ENCODE results near the gene CCDC157.

The CCDC157 gene

DNA sequence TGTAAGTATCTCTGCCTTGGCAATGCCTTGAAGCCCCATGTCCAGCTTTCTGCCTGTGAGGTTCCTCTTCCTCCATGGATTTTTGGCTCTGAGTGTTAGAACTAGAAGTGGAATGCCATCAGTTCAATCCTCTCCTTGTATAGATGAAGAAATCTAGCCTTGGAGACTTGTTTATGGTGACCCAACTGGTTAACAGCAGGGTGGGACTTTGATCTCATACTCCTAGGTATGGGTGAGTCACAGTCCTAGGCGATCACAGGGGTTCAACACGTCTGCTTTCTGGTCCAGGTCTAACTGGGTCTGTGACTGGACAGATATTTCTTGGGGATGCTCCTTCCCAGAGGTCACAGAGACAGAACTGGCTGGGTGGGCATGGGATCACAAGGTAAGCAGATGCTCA is 59.6 kb downstream of the CCDC157 start:
- no peak for DNase-seq (ENCODE audit: low spot score)

DNA sequence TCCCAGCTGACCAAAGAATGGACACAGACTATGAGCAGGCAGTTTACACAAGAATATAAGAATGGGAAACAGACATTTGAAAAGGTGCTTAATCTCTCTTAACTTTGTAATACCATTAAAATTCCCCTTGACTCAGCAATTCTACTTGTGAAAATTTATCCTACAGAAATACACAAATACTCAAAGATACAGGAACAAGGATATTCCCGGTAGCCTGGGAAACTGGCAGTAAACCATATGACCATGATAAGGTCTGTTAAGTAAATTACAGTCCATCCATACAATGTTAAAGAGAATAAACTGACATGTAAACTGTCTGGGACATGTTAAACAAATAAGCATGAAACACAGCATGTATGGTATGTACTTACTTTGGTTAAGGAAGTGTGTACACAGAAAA is 60.0 kb downstream of the CCDC157 start:
- no peak for DNase-seq (ENCODE audit: low spot score)

DNA sequence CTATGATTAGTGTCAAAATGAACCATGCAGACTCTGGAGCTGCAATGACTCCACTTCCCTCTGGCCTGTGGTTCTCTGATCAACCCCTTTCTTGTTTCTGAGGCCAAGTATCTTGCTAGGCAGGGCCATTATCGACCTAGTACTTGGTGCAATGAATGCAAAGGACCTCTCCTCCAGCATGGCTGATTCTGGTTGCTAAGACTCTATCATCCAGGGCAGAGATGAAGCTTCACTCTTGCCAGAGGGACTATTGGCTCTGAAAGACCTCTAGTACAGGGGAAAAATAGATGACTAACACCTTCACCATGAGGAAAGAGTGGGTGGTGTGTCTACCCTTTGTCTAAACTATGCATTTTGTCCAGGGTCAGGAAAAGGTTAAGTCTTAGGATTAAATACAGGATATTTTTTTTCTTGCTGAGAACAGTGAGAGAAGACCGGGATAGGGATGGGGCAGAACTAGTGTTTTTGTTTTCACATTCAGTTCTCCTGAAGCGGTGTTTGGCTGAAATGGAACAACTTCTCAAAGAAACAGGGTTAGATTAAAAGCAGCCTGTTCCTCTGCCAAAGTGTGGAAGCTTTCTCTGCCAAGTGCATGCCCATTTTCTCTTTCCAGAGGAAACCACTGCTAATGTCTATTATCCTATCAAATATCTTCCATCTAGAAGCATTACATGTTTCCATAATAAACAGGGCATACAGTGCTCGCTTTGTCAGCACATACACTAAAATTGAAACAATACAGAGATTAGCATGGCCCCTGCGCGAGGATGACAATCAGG is 63.7 kb downstream of the CCDC157 start:
- no peak for DNase-seq (ENCODE audit: low spot score)

DNA sequence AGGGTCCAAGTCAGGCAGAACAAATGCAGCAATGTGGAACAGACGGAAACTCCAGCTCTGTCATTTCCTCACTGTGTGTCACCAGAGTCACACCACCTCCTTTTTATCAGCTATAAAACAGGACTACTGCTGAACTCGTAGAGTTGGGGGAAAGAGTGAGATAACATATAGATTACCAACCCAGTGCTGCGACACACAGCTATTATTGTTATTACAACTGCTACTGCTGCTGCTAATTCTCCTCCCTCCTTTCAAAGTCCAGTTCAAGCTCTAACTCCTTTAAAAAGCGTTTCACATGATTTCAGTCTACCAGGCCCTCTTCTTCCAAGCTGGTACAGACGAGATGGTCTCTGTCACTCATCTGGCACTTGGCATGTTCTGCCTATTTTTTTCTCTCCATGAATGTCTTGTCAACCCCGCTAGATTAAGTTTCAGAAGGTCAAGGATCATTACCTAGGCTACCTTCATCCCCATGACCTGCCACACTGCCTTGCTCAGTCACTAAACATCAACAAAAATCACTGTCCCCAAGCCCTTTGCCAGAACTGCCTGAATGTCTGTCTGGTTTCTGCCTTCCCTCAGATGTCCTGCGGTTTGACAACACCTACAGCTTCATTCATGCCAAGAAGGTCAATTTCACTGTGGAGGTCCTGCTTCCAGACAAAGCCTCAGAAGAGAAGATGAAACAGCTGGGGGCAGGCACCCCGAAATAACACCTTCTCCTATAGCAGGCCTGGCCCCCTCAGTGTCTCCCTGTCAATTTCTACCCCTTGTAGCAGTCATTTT is 65.1 kb downstream of the CCDC157 start:
- no peak for DNase-seq (ENCODE audit: low spot score)

DNA sequence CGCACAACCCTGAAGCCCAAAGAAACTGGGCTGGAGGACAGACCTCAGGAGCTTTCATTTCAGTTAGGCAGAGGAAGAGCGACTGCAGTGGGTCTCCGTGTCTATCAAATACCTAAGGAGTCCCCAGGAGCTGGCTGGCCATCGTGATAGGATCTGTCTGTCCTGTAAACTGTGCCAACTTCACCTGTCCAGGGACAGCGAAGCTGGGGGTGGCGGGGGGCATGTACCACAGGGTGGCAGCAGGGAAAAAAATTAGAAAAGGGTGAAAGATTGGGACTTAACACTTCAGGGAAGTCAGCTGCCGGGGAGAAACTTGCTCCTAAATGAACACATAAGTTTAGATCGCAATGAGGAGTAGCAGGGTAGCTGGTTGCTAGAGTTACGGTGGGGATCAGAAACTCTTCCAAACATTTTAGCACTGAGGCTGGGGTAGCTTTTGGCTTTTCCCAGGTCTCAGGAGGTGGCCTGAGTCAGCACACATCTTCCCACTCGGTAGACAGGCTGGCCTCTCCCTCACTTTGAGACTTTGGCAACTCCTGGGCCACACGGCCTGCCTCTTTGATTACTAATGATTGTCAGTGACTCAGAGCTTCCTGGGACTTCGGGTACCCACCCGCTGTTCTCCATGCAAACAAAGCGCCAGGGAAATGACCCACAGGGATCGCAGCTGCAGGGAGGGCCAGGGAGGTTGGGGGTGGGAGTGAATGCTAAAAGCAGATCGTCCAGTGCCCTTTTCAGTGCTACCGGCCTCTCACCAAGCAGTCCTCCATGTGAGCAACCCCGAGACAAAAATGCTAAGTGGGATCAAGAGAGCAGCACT is 65.9 kb downstream of the CCDC157 start:
- peak; percentile 66 for DNase-seq (ENCODE audit: low spot score)

DNA sequence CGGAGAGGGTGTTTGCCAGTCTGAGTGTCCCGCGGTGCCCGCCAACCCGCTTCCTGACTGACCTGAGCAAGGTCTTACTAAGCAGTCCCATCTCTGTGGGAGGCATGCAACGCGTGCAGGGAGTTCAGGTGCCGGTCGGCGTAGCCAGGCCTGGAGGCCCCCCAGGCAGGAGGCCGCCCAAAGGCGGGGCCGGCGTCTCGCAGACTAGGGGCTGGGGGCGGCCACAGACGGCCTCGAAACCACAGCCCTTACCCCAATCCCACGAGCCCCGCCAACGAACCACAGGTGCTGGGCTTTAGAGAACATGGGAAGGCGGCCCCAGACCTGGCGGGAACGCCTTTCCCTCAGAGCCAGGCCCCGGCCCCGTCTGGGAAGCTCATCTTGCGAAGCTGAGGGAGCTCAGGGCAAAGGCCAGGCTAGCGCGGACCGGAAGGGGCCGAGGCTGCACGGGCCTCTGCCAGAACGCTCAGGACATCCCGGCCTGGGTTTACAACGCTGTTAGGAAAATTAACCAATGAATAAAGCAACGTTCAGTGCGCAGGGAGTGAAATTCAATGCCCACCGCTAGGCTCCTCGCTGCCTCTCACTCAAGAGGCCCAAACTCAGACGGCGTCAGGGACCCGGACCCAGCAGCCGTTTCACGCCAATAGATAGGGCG is 66.6 kb downstream of the CCDC157 start:
- no peak for DNase-seq (ENCODE audit: low spot score)

DNA sequence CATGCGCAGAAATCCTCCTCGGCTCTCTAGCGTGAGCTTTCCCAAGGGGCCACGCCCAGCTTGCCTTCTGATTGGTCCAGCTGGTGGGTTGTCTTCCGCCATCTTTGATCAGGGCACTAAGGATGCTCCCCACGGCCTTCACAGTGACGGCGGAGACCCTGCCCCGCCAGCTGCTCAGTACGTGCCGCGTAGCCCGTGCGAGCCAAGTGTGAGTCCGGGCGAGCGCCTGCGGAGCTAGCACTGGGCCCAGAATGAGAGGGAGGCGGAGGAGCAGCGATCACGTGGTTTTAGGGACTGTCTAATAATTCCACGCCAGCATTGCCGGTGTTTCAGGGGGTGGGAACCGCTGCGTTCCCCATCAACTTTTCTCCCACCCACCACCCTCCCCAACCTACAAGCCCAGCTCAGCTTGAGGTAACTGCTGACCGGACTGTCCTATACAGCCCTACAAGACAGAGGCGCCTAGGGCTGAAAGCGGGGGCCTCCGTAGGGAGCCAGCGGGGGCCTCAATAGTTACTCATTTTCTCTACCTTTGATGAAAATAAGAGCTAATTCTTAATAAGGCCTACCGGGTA is 67.2 kb downstream of the CCDC157 start:
- peak; percentile 99 for DNase-seq (ENCODE audit: low spot score)

DNA sequence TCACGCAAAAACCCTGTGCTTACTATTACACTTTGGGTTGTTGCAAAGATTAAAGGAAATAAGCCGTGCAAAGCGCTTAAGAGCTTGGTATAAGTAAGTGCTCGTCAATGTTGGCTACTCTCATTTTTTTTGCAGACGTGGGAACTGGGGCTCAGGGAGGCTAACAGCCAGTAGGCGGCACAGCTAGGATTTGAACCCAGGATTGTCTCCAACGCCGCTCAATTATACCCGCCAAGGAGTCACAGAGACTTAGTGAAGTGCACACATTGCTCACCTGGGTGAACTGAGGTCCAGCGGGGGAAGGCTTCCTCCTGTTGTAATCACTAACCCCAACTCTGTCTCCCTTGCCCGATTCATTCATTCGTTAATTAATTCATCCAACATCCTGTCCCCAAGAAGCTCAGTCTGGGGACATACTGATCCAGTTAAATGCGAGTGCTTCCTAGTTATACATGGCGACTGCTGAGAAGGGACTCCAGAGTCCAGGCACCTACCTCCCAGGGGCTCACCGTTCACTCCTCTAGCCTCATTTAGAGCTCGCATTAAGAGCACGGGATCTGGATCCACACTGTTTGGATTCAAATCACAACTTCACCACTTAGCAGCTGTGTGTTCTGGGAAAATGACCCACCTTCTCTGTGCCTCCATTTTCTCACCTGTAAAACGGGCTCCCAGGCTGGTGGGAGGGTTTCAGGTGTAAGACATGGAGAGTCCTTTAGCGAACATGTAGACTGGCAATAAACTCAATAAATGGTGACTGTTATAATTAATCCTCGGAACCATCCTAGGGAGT is 67.9 kb downstream of the CCDC157 start:
- peak; percentile 55 for DNase-seq (ENCODE audit: low spot score)

DNA sequence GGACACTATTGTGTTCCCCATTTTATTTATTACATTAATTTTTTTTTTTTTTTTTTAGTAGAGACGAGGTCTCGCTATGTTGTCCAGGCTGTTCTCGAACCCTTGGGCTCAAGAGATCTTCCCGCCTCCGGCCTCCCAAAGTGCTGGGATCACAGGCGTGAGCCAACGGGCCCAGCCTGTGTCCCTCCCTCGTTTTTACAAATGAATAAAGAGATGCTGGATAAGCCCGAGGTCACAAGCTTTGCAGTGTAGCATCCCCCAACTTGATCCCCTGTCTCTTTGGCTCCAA is 68.5 kb downstream of the CCDC157 start:
- no peak for DNase-seq (ENCODE audit: low spot score)

DNA sequence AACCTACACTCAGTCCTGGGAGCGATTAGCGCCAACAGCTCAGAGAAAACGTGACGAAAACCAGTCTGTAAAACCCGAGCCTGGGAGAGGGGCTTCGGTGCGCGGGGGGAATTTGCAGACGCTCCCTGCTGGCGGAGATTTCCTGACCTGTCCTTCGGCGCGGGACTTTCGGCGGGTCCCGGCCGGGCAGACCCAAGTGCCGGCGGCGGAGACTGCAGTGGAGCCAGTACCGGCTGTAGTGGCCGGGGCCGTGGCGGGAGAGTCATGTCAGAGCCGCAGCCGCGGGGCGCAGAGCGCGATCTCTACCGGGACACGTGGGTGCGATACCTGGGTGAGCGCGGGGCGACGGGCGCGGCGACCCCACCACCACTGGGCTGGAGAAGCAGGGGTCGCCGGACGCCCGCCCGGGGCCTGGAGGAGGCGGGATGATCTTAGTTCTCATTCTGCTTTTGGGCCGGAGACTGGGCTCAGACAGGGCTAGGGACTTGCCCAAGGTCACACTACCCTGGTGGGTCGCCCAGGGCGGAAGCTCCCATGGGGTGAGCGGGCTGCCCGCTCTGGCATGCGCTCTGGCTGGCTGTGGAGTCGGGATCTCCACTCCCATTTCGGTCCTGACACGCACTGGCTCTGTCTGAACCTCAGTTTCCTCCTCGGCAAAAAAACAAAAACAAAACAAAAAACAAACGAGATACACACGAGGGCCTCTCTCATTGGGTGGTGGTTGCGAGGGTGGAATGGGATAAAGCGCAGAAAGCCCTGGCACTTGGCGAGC is 69.0 kb downstream of the CCDC157 start, which contains the start of gene MTFP1:
Gene MTFP1 (plus strand): TSS at position 153 of the 772 bp plus-strand sequence. CDS start 112 bp downstream, at position 265.
- DNase-seq (ENCODE audit: low spot score), result peak; percentile 86
